H9 (cell line): ENCODE results near the gene PEAK3. TPM values are rescaled to one million over a fixed set of nuclear protein-coding genes. Genes with fewer than 3 reads are reported as not detected.

Experiments used
- DNase-seq: peaks from one replicate; pipeline ENCODE4 v3.0.0-alpha.2; 2017
- H2AFZ ChIP-seq: one replicate; pipeline ENCODE4 v1.6.1; 2013; ENCODE audit warnings: mild to moderate bottlenecking, low read length, control low read depth, moderate library complexity
- H2AK5ac ChIP-seq: 2 replicates; pipeline ENCODE4 v1.6.1; 2013; ENCODE audit warnings: low read length, control low read depth, mixed read lengths; ENCODE audit not compliant: insufficient read length
- H2BK120ac ChIP-seq: one replicate; pipeline ENCODE4 v1.6.1; 2013; ENCODE audit warnings: low read depth, mild to moderate bottlenecking, low read length, control low read depth, inconsistent platforms; ENCODE audit not compliant: poor library complexity, severe bottlenecking
- H2BK12ac ChIP-seq: 2 replicates; pipeline ENCODE4 v1.6.1; 2013; ENCODE audit warnings: low read length, control low read depth, mixed read lengths, low read depth; ENCODE audit not compliant: insufficient read length
- H2BK15ac ChIP-seq: 2 replicates; pipeline ENCODE4 v1.6.1; 2013; ENCODE audit warnings: low read depth, low read length, control low read depth
- H2BK20ac ChIP-seq: one replicate; pipeline ENCODE4 v1.6.1; 2013; ENCODE audit warnings: low read depth, mild to moderate bottlenecking, low read length, control low read depth, inconsistent platforms; ENCODE audit not compliant: poor library complexity, severe bottlenecking
- H2BK5ac ChIP-seq: 2 replicates; pipeline ENCODE4 v1.6.1; 2013; ENCODE audit warnings: low read length, control low read depth, mixed read lengths; ENCODE audit not compliant: insufficient read length
- H3K14ac ChIP-seq: 2 replicates; pipeline ENCODE4 v1.6.1; 2013; ENCODE audit warnings: low read length, control low read depth; ENCODE audit not compliant: insufficient read depth
- H3K18ac ChIP-seq: 2 replicates; pipeline ENCODE4 v1.6.1; 2013; ENCODE audit warnings: low read depth, mild to moderate bottlenecking, mixed read lengths, low read length, control low read depth; ENCODE audit not compliant: insufficient read length
- H3K23ac ChIP-seq: 2 replicates; pipeline ENCODE4 v1.6.1; 2013; ENCODE audit warnings: low read length, control low read depth, mixed read lengths, low read depth; ENCODE audit not compliant: insufficient read length
- H3K23me2 ChIP-seq: 2 replicates; pipeline ENCODE4 v1.6.1; 2013; ENCODE audit warnings: low read depth, mild to moderate bottlenecking, mixed read lengths, low read length, control low read depth; ENCODE audit not compliant: insufficient read length, poor library complexity, severe bottlenecking
- H3K27ac ChIP-seq: 2 replicates; pipeline ENCODE4 v1.5.1; 2013; ENCODE audit warnings: low read length, control low read depth, mixed read lengths, low read depth; ENCODE audit not compliant: insufficient read length
- H3K27me3 ChIP-seq: 2 replicates; pipeline ENCODE4 v1.6.1; 2013; ENCODE audit warnings: low read length, control low read depth, inconsistent platforms; ENCODE audit not compliant: insufficient read depth
- H3K4ac ChIP-seq: 2 replicates; pipeline ENCODE4 v1.6.1; 2013; ENCODE audit warnings: low read depth, mild to moderate bottlenecking, control low read depth, inconsistent platforms, low read length, moderate library complexity
- H3K4me1 ChIP-seq: 2 replicates; pipeline ENCODE4 v1.6.1; 2013; ENCODE audit warnings: low read length, control low read depth, inconsistent platforms; ENCODE audit not compliant: insufficient read depth
- H3K4me2 ChIP-seq: 2 replicates; pipeline ENCODE4 v1.6.1; 2013; ENCODE audit warnings: low read length, control low read depth, mixed read lengths; ENCODE audit not compliant: insufficient read length, insufficient read depth
- H3K56ac ChIP-seq: 2 replicates; pipeline ENCODE4 v1.6.1; 2013; ENCODE audit warnings: low read depth, mild to moderate bottlenecking, mixed read lengths, low read length, control low read depth; ENCODE audit not compliant: insufficient read length
- H3K79me1 ChIP-seq: 2 replicates; pipeline ENCODE4 v1.6.1; 2013; ENCODE audit warnings: low read depth, mild to moderate bottlenecking, moderate library complexity, low read length, control low read depth, inconsistent platforms; ENCODE audit not compliant: insufficient read depth, poor library complexity, severe bottlenecking
- H3K79me2 ChIP-seq: 2 replicates; pipeline ENCODE4 v1.6.1; 2013; ENCODE audit warnings: low read length, control low read depth, inconsistent platforms; ENCODE audit not compliant: insufficient read depth
- H3K9ac ChIP-seq: 2 replicates; pipeline ENCODE4 v1.6.1; 2013; ENCODE audit warnings: low read length, control low read depth, mixed read lengths; ENCODE audit not compliant: insufficient read length; ENCODE audit errors: extremely low read depth
- H3K9me3 ChIP-seq: one replicate; pipeline ENCODE4 v1.6.1; 2013; ENCODE audit warnings: low read depth, low read length, inconsistent platforms; ENCODE audit not compliant: control insufficient read depth
- H3T11ph ChIP-seq: one replicate; pipeline ENCODE4 v1.6.1; 2013; ENCODE audit warnings: mild to moderate bottlenecking, low read length, control low read depth, inconsistent platforms
- H4K20me1 ChIP-seq: one replicate; pipeline ENCODE4 v1.6.1; 2013; ENCODE audit not compliant: control insufficient read depth, insufficient read length, insufficient read depth
- H4K5ac ChIP-seq: 2 replicates; pipeline ENCODE4 v1.6.1; 2013; ENCODE audit warnings: low read depth, mild to moderate bottlenecking, mixed read lengths, low read length, control low read depth; ENCODE audit not compliant: insufficient read length
- H4K8ac ChIP-seq: replicated peaks from 2 replicates; pipeline ENCODE4 v1.6.1; 2013; ENCODE audit warnings: low read length, control low read depth, mixed read lengths, low read depth; ENCODE audit not compliant: insufficient read length
- H4K91ac ChIP-seq: 2 replicates; pipeline ENCODE4 v1.6.1; 2013; ENCODE audit warnings: low read depth, mild to moderate bottlenecking, moderate library complexity, mixed read lengths, low read length, control low read depth; ENCODE audit not compliant: insufficient read length
- H3K27ac Mint-ChIP-seq, 3 experiments: 2 replicates in 2 of 3; 3 replicates in 1 of 3; pipeline ENCODE4 v1.8.0; 2020 to 2021; ENCODE audit warnings: mixed read lengths in 3 of 3, mild to moderate bottlenecking in 1 of 3, moderate library complexity in 1 of 3
- H3K27me3 Mint-ChIP-seq: 2 replicates; pipeline ENCODE4 v1.8.0; 2021; ENCODE audit warnings: low read depth, mild to moderate bottlenecking, moderate library complexity, mixed read lengths
- H3K36me3 Mint-ChIP-seq, 3 experiments: 2 replicates in 2 of 3; 3 replicates in 1 of 3; pipeline ENCODE4 v1.8.0; 2020 to 2021; ENCODE audit warnings: low read depth in 3 of 3, mixed read lengths in 3 of 3; ENCODE audit not compliant: insufficient read depth in 1 of 3
- H3K4me1 Mint-ChIP-seq, 2 experiments: 2 replicates each; pipeline ENCODE4 v1.8.0; 2020; ENCODE audit warnings: mixed read lengths in 2 of 2
- H3K4me3 Mint-ChIP-seq, 2 experiments: 2 replicates in 1 of 2; 3 replicates in 1 of 2; pipeline ENCODE4 v1.8.0; 2020 to 2021; ENCODE audit warnings: mild to moderate bottlenecking in 2 of 2, mixed read lengths in 2 of 2, moderate library complexity in 1 of 2
- H3K9me3 Mint-ChIP-seq, 2 experiments: 2 replicates in 1 of 2; 3 replicates in 1 of 2; pipeline ENCODE4 v1.8.0; 2020; ENCODE audit warnings: mild to moderate bottlenecking in 2 of 2, mixed read lengths in 2 of 2, moderate library complexity in 1 of 2
- CTCF ChIP-seq: fragments of 200-600 bp; sonication (generic); conservative IDR thresholded peaks from 3 replicates; pipeline ENCODE4 v1.8.0; 2021; ENCODE audit warnings: antibody characterized with exemption, mild to moderate bottlenecking
- WGBS: extraction: QIAGEN DNeasy Blood & Tissue Kit; methylation state at CpG from one replicate; pipeline ENCODE4 v1.1.7; 2013; ENCODE audit warnings: missing lambda C conversion rate, low lambda C conversion rate, mixed read lengths; ENCODE audit not compliant: insufficient read length; ENCODE audit errors: extremely low coverage; 5-methylcytosine and 5-hydroxymethylcytosine counted together
- total RNA-seq: library from RNA; stranded (reverse); gene quantifications from 2 replicates; pipeline ENCODE4 v1.2.1, GENCODE V29; 2021

The PEAK3 gene
- total RNA-seq, 1 experiment from 2014 or later, result not detected

GRCh38 chr19:2244125-2244411, 37.9 kb downstream of the PEAK3 start:
- Histone ChIP-seq H3K4me1 (no peaks in the 10 kb centered on the region), H2BK20ac (no peak overlapping the region), H3K56ac (no peak overlapping the region), H4K20me1 (peaks cover 2% of the 10 kb centered on the region), H3K27me3 (no peaks in the 10 kb centered on the region), H2BK5ac (no peak overlapping the region), H4K91ac (no peak overlapping the region), H2AFZ (no peak overlapping the region), H2BK12ac (no peak overlapping the region), H3K14ac (no peak overlapping the region), H3K23ac (no peak overlapping the region), H4K8ac (no peak overlapping the region), H2BK15ac (no peak overlapping the region), H3K18ac (no peak overlapping the region), H3K4me2 (no peak overlapping the region), H3K9ac (no peak overlapping the region), H3K9me3 (no peaks in the 10 kb centered on the region), H2AK5ac (no peak overlapping the region), H4K5ac (no peak overlapping the region), H3K79me1 (peaks cover 13% of the 10 kb centered on the region), H3K27ac (no peak overlapping the region), H3K4ac (no peak overlapping the region), H3K23me2 (no peaks in the 10 kb centered on the region), H3T11ph (no peak overlapping the region), H3K79me2 (peaks cover 35% of the 10 kb centered on the region; the same call in 1 of the 2 replicates), H2BK120ac (no peak overlapping the region)
- peaks cover 20 to 21% of the 10 kb centered on the region in 2 experiments for H3K4me1 Mint-ChIP-seq
- TF ChIP-seq CTCF, result no peak
- no peaks in the 10 kb centered on the region; the same call in 1 of the 2 replicates for H3K27me3 Mint-ChIP-seq
- no CpG with 5 or more reads among the region's 12 CpGs for WGBS
- DNase-seq, result no peak
- no peak overlapping the region for H3K4me3 Mint-ChIP-seq
- H3K27ac Mint-ChIP-seq, result no peak overlapping the region
- no peaks in the 10 kb centered on the region for H3K9me3 Mint-ChIP-seq
- H3K36me3 Mint-ChIP-seq, result peaks cover 16 to 53% (median 50%) of the 10 kb centered on the region in 3 experiments; a peak in 6 of 7 replicates
